GM10266 (cell line): Measurements from ENCODE around the gene PIK3R2.
"Not testable (repeated sequence)": the region's sequence is repeated elsewhere in the genome, so short reads cannot be mapped to it uniquely, and the experiment has no call there.

ENCODE experiments used
- DNase-seq: peaks from one replicate; pipeline ENCODE4 v3.0.0; 2012; ENCODE audit errors: extremely low spot score
- TF ChIP-seq, protein P1 (sequence below): IDR thresholded peaks from 2 replicates; pipeline ENCODE4 v1.5.1; 2012; ENCODE audit warnings: mild to moderate bottlenecking, low read depth; ENCODE audit not compliant: control insufficient read depth, insufficient read depth; ENCODE audit errors: missing control alignments

PIK3R2 gene

GRCh38 chr19:18205200-18205892 is 52.4 kb downstream of the PIK3R2 start:
- TF ChIP-seq, protein P1, sequence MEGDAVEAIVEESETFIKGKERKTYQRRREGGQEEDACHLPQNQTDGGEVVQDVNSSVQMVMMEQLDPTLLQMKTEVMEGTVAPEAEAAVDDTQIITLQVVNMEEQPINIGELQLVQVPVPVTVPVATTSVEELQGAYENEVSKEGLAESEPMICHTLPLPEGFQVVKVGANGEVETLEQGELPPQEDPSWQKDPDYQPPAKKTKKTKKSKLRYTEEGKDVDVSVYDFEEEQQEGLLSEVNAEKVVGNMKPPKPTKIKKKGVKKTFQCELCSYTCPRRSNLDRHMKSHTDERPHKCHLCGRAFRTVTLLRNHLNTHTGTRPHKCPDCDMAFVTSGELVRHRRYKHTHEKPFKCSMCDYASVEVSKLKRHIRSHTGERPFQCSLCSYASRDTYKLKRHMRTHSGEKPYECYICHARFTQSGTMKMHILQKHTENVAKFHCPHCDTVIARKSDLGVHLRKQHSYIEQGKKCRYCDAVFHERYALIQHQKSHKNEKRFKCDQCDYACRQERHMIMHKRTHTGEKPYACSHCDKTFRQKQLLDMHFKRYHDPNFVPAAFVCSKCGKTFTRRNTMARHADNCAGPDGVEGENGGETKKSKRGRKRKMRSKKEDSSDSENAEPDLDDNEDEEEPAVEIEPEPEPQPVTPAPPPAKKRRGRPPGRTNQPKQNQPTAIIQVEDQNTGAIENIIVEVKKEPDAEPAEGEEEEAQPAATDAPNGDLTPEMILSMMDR: no peak
- peak; percentile 84 for DNase-seq

DNA sequence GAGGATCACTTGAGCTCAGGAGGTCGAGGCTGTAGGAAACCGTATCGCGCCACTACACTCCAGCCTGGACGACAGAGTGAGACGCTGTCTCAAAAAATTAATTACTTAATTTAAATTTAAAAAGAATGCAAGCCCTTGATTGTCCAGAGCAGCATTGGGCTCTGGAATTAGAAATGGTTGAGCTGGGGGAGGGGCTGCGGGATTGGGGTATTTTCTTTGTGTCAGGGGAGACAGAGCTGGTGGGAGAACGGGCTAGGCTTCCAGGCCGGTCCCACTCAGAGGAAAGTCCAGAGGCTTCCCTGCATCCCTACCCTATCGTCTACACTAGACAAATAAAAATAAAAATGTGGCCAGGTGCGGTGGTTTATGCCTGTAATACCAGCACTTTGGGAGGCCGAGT is 53.1 kb downstream of the PIK3R2 start:
- DNase-seq: no peak
- TF ChIP-seq, protein P1: no peak

GRCh38 chr19:18208098-18208951 is 55.4 kb downstream of the PIK3R2 start:
- DNase-seq: peak; percentile 60
- TF ChIP-seq, protein P1: peak; percentile 59

DNA sequence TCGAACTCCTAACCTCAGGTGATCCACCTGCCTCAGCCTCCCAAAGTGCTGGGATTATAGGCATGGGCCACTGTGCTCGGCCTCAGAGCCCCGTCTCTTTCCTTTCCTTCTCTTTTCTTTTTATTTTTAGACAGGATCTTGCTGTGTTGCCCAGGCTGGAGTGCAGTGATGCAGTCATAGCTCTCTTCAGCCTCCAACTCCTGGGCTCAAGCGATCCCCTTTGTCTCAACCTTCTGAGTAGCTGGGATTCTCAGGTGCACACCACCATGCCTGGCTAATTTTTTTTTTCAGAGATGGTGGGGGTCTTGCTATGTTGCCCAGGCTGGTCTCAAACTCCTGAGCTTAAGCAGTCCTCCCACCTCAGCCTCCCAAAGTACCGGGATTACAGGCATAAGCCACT is 56.9 kb downstream of the PIK3R2 start:
- not testable (repeated sequence) for DNase-seq

DNA sequence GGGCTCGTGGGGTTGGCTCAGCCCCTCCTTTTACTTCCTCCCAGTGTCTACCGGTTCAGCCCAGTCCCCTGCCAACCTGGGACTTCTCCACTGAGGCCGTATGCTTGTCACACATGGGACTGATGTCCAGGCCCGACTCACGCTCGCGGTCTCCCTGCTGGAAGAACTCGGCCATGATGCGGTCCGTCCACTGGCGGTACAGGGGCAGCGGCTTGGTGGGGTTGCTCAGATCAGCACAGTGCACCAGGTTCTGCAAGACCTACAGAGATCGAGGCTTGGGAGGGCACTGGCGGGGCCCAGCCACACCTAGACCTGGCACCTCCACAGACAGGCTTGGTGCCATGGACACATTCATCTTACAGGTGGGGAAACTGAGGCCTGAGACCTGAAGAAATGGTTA is 58.7 kb downstream of the PIK3R2 start:
- TF ChIP-seq, protein P1: no peak
- no peak for DNase-seq

- TF ChIP-seq, protein P1: no peak
- no peak for DNase-seq
Measured at GRCh38 chr19:18214779-18215433, 61.9 kb downstream of the PIK3R2 start.

DNA sequence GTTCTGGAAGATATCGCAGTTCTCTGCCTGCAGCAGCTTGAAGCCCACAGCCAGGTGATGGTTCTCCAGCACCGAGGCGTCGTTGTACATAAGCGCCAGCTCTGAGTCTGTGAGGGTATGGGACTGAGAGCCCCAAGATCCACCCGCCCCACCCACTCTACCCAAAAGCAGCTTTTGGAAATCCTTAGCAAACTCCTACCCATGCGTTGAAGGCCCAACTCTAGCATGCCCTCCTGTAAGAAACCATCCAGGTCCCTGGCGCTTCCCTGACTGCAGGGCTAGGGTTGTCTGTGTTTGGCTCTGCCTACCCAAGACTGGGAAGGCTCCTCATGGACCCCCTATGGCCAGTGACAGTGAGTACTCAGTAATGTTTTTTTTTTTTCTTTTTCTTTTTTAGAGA is 63.8 kb downstream of the PIK3R2 start:
- TF ChIP-seq, protein P1: no peak
- DNase-seq: no peak
